ENCODE measurements around the gene RAB4A. TPM values are rescaled to one million over a fixed set of nuclear protein-coding genes. Genes with fewer than 3 reads are reported as not detected.

RAB4A gene
- total and polyA plus RNA-seq, 9 of the 15 experiments (the other 6 are each of a cell fraction or from before 2014, with no cell fraction given), result 8.3 to 61.0 (median 26.7) TPM

DNA sequence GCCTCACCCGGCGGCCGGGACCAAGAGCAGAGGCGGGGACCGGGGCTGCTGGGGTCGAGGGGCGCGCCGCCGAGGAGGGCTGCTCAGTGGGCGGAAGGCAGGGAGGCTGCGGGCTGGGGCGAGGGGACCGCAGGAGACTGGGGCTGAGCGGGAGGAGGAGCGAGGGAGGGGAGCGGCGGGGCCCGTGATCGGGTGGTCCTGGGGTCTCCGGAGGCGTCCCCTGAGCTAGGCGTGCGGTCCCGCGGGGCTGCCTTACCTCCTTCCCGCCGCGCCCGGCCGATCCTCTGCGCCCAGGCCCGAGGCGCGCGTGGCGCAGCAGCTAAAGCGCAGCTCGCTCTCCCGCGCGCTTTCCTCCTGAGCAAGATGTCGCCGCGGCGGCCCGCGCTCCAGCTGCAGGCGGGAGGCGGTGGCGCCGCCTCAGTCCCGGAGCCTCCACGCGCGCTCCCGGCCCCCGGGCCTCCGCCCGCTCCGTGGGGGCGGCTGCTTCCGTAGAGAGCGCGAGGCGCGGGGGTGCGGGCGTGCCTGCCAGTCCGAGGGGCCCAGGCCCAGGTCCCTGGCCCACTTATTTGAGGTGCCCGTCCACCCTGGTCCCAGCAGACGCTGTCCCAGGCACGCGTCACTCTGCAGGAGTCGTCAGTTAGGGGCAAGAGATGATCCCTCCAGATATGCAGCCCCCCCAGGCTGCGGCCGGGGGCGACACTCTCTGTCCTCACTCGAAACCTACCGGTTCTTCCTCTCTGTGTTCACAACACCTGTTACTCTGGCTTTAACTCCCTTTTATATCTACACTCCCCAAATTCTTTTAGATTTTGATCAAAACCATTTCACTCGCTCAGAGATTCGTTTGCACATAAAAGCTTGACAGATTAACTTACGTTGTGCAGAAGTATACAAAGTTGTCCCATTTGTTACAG lies 72.0 kb downstream of the RAB4A start, which contains the start of gene CCSAP (continued):
- TF ChIP-seq ZNF282 (CRISPR knock-in tag; IDR thresholded peaks at IDR 0.05), result 0 out of 2 replicates have a peak, but pooled peaks have one; percentile 43
- no peak for TF ChIP-seq ZFP91 (CRISPR knock-in tag; IDR thresholded peaks at IDR 0.05)
- TF ChIP-seq, protein P1, sequence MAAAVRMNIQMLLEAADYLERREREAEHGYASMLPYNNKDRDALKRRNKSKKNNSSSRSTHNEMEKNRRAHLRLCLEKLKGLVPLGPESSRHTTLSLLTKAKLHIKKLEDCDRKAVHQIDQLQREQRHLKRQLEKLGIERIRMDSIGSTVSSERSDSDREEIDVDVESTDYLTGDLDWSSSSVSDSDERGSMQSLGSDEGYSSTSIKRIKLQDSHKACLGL (CRISPR knock-in tag; IDR thresholded peaks at IDR 0.05; ENCODE audit: borderline replicate concordance, poor library complexity, severe bottlenecking), result no peak
- TF ChIP-seq, protein P2, sequence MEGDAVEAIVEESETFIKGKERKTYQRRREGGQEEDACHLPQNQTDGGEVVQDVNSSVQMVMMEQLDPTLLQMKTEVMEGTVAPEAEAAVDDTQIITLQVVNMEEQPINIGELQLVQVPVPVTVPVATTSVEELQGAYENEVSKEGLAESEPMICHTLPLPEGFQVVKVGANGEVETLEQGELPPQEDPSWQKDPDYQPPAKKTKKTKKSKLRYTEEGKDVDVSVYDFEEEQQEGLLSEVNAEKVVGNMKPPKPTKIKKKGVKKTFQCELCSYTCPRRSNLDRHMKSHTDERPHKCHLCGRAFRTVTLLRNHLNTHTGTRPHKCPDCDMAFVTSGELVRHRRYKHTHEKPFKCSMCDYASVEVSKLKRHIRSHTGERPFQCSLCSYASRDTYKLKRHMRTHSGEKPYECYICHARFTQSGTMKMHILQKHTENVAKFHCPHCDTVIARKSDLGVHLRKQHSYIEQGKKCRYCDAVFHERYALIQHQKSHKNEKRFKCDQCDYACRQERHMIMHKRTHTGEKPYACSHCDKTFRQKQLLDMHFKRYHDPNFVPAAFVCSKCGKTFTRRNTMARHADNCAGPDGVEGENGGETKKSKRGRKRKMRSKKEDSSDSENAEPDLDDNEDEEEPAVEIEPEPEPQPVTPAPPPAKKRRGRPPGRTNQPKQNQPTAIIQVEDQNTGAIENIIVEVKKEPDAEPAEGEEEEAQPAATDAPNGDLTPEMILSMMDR (IDR thresholded peaks at IDR 0.05 in 2 of 3, conservative IDR thresholded peaks at IDR 0.05 in 1 of 3; ENCODE audit: insufficient read depth in 2 of 3, low read depth in 1 of 3, low read length in 3 of 3), result no peak
- TF ChIP-seq, protein P3, sequence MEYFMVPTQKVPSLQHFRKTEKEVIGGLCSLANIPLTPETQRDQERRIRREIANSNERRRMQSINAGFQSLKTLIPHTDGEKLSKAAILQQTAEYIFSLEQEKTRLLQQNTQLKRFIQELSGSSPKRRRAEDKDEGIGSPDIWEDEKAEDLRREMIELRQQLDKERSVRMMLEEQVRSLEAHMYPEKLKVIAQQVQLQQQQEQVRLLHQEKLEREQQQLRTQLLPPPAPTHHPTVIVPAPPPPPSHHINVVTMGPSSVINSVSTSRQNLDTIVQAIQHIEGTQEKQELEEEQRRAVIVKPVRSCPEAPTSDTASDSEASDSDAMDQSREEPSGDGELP (CRISPR knock-in tag; IDR thresholded peaks at IDR 0.05; ENCODE audit: borderline replicate concordance), result no peak
- no peak for TF ChIP-seq CREB3 (tag; conservative IDR thresholded peaks at IDR 0.05; ENCODE audit: low read depth)
- peak; percentile 89 for TF ChIP-seq CCNT2 (IDR thresholded peaks at IDR 0.05; ENCODE audit: borderline replicate concordance, extremely low read depth, insufficient read length, low read depth, low read length)
- TF ChIP-seq MYC (IDR thresholded peaks at IDR 0.05; ENCODE audit: low read depth, low read length), result peak; percentile 75
- no peak for TF ChIP-seq MYC (CRISPR knock-in tag; IDR thresholded peaks at IDR 0.05; ENCODE audit: borderline replicate concordance, low read depth)
- TF ChIP-seq ZKSCAN8 (CRISPR knock-in tag; IDR thresholded peaks at IDR 0.05), result no peak
- no peak for TF ChIP-seq CBFA2T3 (IDR thresholded peaks at IDR 0.05)
- TF ChIP-seq BRF1 (IDR thresholded peaks at IDR 0.05; ENCODE audit: borderline replicate concordance, extremely low read depth, insufficient read length), result no peak
- TF ChIP-seq HDAC1 (IDR thresholded peaks at IDR 0.05), result no peak
- TF ChIP-seq, protein P4, sequence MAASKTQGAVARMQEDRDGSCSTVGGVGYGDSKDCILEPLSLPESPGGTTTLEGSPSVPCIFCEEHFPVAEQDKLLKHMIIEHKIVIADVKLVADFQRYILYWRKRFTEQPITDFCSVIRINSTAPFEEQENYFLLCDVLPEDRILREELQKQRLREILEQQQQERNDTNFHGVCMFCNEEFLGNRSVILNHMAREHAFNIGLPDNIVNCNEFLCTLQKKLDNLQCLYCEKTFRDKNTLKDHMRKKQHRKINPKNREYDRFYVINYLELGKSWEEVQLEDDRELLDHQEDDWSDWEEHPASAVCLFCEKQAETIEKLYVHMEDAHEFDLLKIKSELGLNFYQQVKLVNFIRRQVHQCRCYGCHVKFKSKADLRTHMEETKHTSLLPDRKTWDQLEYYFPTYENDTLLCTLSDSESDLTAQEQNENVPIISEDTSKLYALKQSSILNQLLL (CRISPR knock-in tag; IDR thresholded peaks at IDR 0.05; ENCODE audit: borderline replicate concordance), result no peak
- no peak for TF ChIP-seq BMI1 (IDR thresholded peaks at IDR 0.05; ENCODE audit: low read length)
